CD1c-positive myeloid dendritic cell (primary cell): Measurements from ENCODE around the gene SLC1A5.
"Not testable (repeated sequence)": the region's sequence is repeated elsewhere in the genome, so short reads cannot be mapped to it uniquely, and the experiment has no call there.

Source experiments
- DNase-seq: peaks from one replicate; pipeline ENCODE4 v3.0.0-alpha.2; 2016; ENCODE audit errors: extremely low spot score

Gene SLC1A5

DNA sequence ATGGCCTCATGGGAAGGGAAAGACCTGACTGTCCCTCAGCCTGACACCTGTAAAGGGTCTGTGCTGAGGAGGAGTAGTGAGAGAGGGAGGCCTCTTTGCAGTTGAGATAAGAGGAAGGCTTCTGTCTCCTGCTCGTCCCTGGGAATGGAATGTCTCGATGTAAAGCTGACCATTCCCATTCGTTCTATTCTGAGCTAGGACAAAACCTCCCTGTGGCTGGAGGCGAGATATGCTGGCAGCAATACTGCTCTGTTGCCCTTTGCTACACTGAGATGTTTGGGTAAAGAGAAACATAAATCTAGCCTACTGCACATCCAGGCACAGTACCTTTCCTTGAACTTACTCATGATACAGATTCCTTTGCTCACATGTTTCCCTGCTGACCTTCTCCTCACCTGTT is 19.6 kb downstream of the SLC1A5 start:
- DNase-seq = not testable (repeated sequence)

- DNase-seq = peak; percentile 69
These were observed 21.7 kb downstream of the SLC1A5 start for GRCh38 chr19:46766569-46767317.

GRCh38 chr19:46764817-46765291 is 23.5 kb downstream of the SLC1A5 start:
- DNase-seq = no peak

GRCh38 chr19:46762245-46762890 is 26.0 kb downstream of the SLC1A5 start:
- no peak for DNase-seq

- no peak for DNase-seq
These were observed 27.0 kb downstream of the SLC1A5 start for GRCh38 chr19:46761418-46761831.

DNA sequence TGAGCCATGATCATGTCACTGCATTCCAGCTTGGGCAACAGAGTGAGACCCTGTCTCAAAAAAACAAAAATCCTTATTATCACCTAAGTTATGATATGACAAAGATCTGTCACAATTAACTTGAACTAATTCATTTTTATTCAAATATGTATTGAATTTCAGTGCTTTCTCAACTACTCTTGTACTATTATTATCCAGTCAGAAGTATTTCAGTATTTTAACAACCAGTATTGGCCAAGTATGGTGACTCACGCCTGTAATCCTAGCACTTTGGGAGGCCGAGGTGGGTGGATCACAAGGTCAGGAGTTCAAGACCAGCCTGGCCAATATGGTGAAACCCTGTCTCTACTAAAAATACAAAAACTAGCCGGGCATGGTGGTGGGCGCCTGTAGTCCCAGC is 27.5 kb downstream of the SLC1A5 start:
- not testable (repeated sequence) for DNase-seq

GRCh38 chr19:46760363-46760762 is 28.0 kb downstream of the SLC1A5 start:
- DNase-seq = no peak

- DNase-seq = no peak
These were observed 28.5 kb downstream of the SLC1A5 start for GRCh38 chr19:46759817-46760333.

GRCh38 chr19:46759206-46759605 is 29.2 kb downstream of the SLC1A5 start:
- DNase-seq = peak; percentile 35

GRCh38 chr19:46756544-46756888 is 31.9 kb downstream of the SLC1A5 start:
- no peak for DNase-seq

- DNase-seq = no peak
These were observed 32.4 kb downstream of the SLC1A5 start for GRCh38 chr19:46755853-46756543.

GRCh38 chr19:46755077-46755852 is 33.1 kb downstream of the SLC1A5 start:
- peak; percentile 84 for DNase-seq

DNA sequence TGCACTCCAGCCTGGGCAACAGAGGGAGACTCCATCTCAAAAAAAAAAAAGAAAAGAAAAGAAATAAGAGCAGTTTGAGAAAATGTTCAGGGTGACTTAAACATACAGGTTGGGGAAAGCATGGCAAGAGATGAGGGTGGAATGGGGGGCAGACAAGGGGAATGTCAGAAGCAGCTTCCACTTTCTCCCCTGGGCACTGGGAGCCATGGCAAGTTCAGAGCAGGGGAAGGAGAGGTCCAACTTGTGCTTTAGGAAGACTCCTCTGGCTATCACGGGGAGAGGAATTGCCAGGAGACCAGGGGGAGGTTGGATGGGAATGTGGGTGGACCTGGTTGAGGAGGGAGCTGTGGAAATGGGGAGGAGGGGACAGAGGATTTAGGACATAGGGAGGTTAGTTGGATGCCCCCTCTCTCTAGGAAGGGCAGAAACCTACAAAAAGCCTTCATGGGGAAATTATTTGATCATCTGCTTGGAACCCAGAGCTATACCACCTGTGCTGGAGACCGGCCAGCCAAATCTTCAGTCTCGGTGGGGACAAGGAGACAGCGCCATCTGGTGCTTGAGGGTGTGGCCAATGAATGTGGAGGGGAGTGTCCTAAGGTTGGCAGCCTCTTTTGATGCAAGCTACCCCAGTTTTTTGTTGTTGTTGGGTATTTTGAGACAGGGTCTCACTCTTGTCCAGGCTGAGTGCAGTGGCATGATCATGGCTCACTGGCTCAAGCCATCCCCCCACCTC is 34.8 kb downstream of the SLC1A5 start:
- peak; percentile 66 for DNase-seq

DNA sequence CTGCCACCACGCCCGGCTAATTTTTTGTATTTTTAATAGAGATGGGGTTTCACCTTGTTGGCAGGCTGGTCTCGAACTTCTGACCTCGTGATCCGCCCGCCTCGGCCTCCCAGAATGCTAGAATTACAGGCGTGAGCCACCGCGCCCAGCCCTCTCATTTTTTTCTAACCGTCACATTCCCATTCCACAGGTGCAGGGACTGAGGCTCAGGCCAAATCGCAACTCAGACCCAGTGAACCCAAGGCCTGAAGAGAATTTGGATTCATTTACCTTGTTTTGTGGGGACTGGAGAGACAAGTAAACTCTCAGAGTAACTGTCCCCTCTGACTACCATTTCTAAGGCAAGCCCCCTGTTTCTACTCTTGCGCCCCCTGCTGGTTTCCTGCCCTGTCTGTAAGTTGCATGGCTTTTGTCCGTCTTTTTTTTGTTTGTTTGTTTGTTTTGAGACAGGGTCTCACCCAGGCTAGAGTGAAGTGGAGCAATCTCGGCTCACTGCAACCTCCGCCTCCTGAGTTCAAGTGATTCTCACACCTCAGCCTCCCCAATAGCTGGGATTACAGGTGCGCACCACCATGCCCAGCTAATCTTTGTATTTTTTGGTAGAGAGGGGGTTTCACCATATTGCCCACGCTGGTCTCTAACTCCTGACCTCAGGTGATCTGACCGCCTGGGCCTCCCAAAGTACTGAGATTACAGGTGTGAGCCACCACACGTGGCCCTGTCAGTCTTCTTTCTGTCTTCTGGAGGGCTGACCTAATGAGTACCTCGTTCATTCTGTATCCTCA is 39.9 kb downstream of the SLC1A5 start:
- DNase-seq = peak; percentile 78

GRCh38 chr19:46746281-46747057 is 41.9 kb downstream of the SLC1A5 start, which contains the start of gene STRN4:
TSS of gene STRN4 (minus strand) at chr19:46746450. CDS start at chr19:46746430, 20 bp downstream.
- DNase-seq = peak; percentile 75

DNA sequence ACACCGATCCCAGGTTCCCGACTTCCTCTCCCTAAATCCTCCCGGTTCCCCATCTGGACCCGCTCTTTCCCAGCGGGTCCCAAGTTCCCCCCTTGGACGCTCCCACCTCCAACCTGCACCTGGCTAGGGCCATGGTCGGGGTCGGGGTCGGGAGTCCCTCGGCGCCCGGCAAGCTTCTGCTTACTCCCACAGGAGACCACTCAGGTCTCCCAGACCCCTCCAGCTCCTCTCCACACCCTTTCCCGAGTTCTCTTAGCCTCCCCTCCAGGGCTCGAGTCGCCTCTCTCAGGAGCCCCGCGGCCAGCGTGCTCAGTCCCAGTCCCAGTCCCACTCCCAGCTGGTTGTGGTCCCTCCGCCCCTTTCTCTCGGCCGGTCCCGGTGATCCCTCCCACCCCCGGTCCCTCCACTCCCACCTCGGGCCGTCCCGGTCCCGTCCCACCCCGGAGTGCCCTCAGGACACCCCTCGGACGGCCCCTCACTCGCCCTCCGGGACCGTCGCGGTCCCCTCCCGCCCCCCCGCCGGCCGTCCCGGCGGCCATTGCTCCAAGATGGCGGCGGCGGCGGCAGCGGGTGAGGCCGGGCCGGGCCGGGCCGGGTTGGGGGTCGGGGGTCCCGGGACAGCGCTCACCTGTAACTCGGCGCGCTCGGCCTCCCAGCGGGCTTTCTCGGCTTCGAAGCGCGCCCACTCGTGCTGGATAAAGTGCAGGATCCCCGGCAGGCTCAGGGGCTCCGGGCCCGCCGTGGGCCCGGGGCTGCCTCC is 42.7 kb downstream of the SLC1A5 start, which contains the start of gene FKRP:
FKRP (plus strand) TSS at position 537 of the 760 bp plus-strand sequence. CDS start 9,394 bp downstream, outside the sequence.
- no peak for DNase-seq

DNA sequence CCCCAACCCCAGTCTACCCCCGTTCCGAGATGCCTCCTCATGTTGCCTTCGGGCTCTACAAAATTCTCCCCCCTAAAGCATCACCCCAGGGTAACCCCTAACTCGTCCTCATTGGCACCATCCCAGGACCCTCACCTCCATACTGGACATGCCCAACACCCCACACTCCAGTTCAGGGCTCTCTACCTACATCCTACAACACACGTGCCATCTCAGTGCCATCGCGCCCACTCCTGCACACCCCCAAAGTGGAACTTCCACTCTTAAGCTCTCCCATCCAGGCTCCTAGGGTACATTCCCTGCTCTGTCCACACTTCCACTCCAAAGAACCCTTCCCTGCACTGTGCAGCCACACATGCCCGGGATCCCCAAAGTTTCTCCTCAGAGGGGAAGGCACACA is 43.4 kb downstream of the SLC1A5 start:
- DNase-seq = no peak

DNA sequence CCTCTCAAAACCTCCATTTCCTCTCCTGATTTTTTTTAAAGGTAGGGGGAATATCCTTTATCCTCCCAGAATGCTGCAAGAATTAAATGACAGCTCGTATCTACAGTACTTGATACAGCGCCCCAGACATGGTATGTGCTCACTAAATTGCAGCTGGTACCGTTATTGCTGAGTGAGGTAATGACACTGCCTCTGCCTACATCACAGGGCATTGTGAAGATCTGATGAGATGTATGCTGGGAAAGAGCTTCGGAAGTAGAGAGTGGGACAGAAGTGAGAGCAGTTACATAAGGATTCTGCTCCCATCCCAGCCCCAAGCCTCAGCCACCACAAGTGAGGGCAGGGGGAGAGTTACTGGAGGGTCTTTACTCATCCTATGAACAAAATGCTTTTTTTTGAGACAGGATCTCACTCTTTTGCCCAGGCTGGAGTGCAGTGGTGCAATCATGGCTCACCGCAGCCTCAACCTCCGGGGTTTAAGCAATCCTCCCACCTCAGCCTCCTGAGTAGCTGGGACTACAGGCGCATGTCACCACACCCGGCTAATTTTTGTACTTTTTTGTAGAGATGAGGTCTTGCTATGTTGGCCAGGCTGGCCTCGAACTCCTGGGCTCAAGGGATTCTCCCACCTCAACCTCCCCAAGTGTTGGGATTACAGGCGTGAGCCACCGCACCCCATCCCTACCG is 44.2 kb downstream of the SLC1A5 start:
- DNase-seq = no peak
